Epithelial cell of esophagus (primary cell): ENCODE results near the gene EHBP1L1.

Experiments
- DNase-seq: peaks from one replicate; pipeline ENCODE4 v3.0.0; 2010; ENCODE audit warnings: low read depth
- H3K4me3 ChIP-seq: 2 replicates; pipeline ENCODE4 v1.5.1; 2011; ENCODE audit warnings: mild to moderate bottlenecking, low read length, control low read depth
- CTCF ChIP-seq: IDR thresholded peaks from 2 replicates; pipeline ENCODE4 v1.5.1; 2011; ENCODE audit warnings: low read depth, mild to moderate bottlenecking, low read length, control low read depth, inconsistent platforms; ENCODE audit not compliant: insufficient read depth; ENCODE audit errors: missing control alignments

Gene EHBP1L1

GRCh38 chr11:65576867-65577755 is 1.3 kb downstream of the EHBP1L1 start:
- peak; percentile 90 for DNase-seq
- peak overlapping the region; percentile 59 for H3K4me3 ChIP-seq
- TF ChIP-seq CTCF = no peak

- H3K4me3 ChIP-seq = no peak overlapping the region
- no peak for DNase-seq
- TF ChIP-seq CTCF = no peak
Measured at GRCh38 chr11:65577756-65578109, 1.9 kb downstream of the EHBP1L1 start.

DNA sequence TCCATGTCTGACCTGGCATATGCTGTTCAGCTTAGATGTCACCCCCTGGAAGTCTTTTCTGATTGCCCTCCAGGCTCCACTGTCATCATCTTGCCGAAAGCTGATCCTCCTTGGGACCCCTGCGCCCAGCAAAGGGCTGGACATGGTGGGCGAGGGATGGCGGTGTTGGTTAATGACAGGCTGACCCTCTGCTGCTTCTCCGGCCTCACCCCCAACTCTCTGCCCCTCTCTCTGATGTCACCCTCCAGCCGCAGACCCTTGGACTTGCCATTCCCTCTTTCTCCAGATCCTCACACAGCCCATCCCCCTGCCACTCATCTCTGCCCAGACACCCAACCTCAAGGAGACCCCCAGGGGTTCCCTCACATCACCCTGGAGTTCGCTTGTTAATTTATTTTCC is 2.3 kb downstream of the EHBP1L1 start:
- H3K4me3 ChIP-seq = no peak overlapping the region
- no peak for TF ChIP-seq CTCF

GRCh38 chr11:65578667-65579066 is 2.8 kb downstream of the EHBP1L1 start:
- no peak overlapping the region for H3K4me3 ChIP-seq
- DNase-seq = no peak
- no peak for TF ChIP-seq CTCF

More for the DNA sequence above, 2.3 kb downstream of the EHBP1L1 start:
- no peak for DNase-seq

- DNase-seq = no peak
- H3K4me3 ChIP-seq = no peak overlapping the region
- no peak for TF ChIP-seq CTCF
Measured at GRCh38 chr11:65579291-65579690, 3.4 kb downstream of the EHBP1L1 start.

- no peak for DNase-seq
- TF ChIP-seq CTCF = no peak
- H3K4me3 ChIP-seq = no peak overlapping the region
Measured at GRCh38 chr11:65580031-65580692, 4.3 kb downstream of the EHBP1L1 start.

- DNase-seq = no peak
- TF ChIP-seq CTCF = no peak
- H3K4me3 ChIP-seq = no peak overlapping the region
Measured at GRCh38 chr11:65580756-65581155, 4.9 kb downstream of the EHBP1L1 start.
